HTR-8/SVneo (cell line): ENCODE data around the gene RANBP9.

Experiments
- DNase-seq: peaks from one replicate; pipeline ENCODE4 v3.0.0; 2011; ENCODE audit warnings: low spot score, mixed read lengths; ENCODE audit not compliant: insufficient read length
- FAIRE-seq: peaks from 2 replicates; lab custom pipeline; 2011; peaks lifted over from hg19 to GRCh38; lab: Jason Lieb, UNC

The RANBP9 gene

GRCh38 chr6:13680448-13680968 lies 31.1 kb downstream of the RANBP9 start:
- no peak for DNase-seq
- no peak for FAIRE-seq

- no peak for FAIRE-seq
- DNase-seq = no peak
Measured at GRCh38 chr6:13679996-13680395, 31.6 kb downstream of the RANBP9 start.

- DNase-seq (no peak), FAIRE-seq (no peak)
Measured at GRCh38 chr6:13678255-13678983, 33.2 kb downstream of the RANBP9 start.

GRCh38 chr6:13677878-13678254 lies 33.8 kb downstream of the RANBP9 start:
- no peak for DNase-seq
- no peak for FAIRE-seq

GRCh38 chr6:13676551-13677156 lies 35.0 kb downstream of the RANBP9 start:
- FAIRE-seq = no peak
- DNase-seq = no peak

GRCh38 chr6:13674533-13675190 lies 37.0 kb downstream of the RANBP9 start:
- no peak for FAIRE-seq
- no peak for DNase-seq

GRCh38 chr6:13673825-13674444 lies 37.7 kb downstream of the RANBP9 start:
- DNase-seq (no peak), FAIRE-seq (no peak)

GRCh38 chr6:13673368-13673767 lies 38.3 kb downstream of the RANBP9 start:
- no peak for DNase-seq
- FAIRE-seq = no peak

GRCh38 chr6:13672904-13673303 lies 38.7 kb downstream of the RANBP9 start:
- DNase-seq (no peak), FAIRE-seq (no peak)

- no peak for FAIRE-seq
Measured at GRCh38 chr6:13671548-13672127, 40.0 kb downstream of the RANBP9 start.

GRCh38 chr6:13669476-13669875 lies 42.2 kb downstream of the RANBP9 start:
- FAIRE-seq (no peak), DNase-seq (no peak)

More at GRCh38 chr6:13671548-13672127, 40.0 kb downstream of the RANBP9 start:
- DNase-seq = no peak

- FAIRE-seq (no peak), DNase-seq (no peak)
Measured at GRCh38 chr6:13668291-13668928, 43.2 kb downstream of the RANBP9 start.

- DNase-seq = no peak
- no peak for FAIRE-seq
Measured at GRCh38 chr6:13667655-13668054, 44.0 kb downstream of the RANBP9 start.

GRCh38 chr6:13666194-13667105 lies 45.2 kb downstream of the RANBP9 start:
- DNase-seq (no peak), FAIRE-seq (no peak)

GRCh38 chr6:13664703-13665352 lies 46.8 kb downstream of the RANBP9 start:
- no peak for FAIRE-seq

GRCh38 chr6:13663986-13664385 lies 47.6 kb downstream of the RANBP9 start:
- DNase-seq (no peak), FAIRE-seq (no peak)

More at GRCh38 chr6:13664703-13665352, 46.8 kb downstream of the RANBP9 start:
- DNase-seq = no peak

GRCh38 chr6:13662651-13663334 lies 48.8 kb downstream of the RANBP9 start:
- FAIRE-seq (no peak), DNase-seq (no peak)

GRCh38 chr6:13661647-13662046 lies 50.0 kb downstream of the RANBP9 start:
- DNase-seq = no peak
- no peak for FAIRE-seq
